ENCODE results near the gene PALMD. TPM values are rescaled to one million over a fixed set of nuclear protein-coding genes. Genes with fewer than 3 reads are reported as not detected.

PALMD gene
- total RNA-seq, 1 experiment from 2014 or later: not detected

GRCh38 chr1:99700020-99700419 lies 54.1 kb downstream of the PALMD start:
- no peak overlapping the region for H3K18ac ChIP-seq (ENCODE audit: insufficient read length, low read depth, low read length)
- TF ChIP-seq, protein P1, sequence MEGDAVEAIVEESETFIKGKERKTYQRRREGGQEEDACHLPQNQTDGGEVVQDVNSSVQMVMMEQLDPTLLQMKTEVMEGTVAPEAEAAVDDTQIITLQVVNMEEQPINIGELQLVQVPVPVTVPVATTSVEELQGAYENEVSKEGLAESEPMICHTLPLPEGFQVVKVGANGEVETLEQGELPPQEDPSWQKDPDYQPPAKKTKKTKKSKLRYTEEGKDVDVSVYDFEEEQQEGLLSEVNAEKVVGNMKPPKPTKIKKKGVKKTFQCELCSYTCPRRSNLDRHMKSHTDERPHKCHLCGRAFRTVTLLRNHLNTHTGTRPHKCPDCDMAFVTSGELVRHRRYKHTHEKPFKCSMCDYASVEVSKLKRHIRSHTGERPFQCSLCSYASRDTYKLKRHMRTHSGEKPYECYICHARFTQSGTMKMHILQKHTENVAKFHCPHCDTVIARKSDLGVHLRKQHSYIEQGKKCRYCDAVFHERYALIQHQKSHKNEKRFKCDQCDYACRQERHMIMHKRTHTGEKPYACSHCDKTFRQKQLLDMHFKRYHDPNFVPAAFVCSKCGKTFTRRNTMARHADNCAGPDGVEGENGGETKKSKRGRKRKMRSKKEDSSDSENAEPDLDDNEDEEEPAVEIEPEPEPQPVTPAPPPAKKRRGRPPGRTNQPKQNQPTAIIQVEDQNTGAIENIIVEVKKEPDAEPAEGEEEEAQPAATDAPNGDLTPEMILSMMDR (conservative IDR thresholded peaks at IDR 0.05): no peak
- no peak overlapping the region for H3K4me2 ChIP-seq (ENCODE audit: insufficient read depth, insufficient read length, low read length)
- DNase-seq: no peak
- H3K9me3 ChIP-seq (ENCODE audit: control insufficient read depth, low read depth, low read length): no peaks in the 10 kb centered on the region
- no peaks in the 10 kb centered on the region for H3K79me2 ChIP-seq (ENCODE audit: insufficient read depth, low read length)
- Mint-ChIP-seq H3K36me3 (ENCODE audit: insufficient read depth in 1 of 3, low read depth in 3 of 3) (peaks cover 0 to 8% (median 0%) of the 10 kb centered on the region in 3 experiments; a peak in 1 of 7 replicates), H3K27ac (no peak overlapping the region), H3K4me3 (no peak overlapping the region), H3K4me1 (no peaks in the 10 kb centered on the region), H3K27me3 (ENCODE audit: low read depth) (peaks cover 1% of the 10 kb centered on the region; the same call in 1 of the 2 replicates), H3K9me3 (no peaks in the 10 kb centered on the region)
- H2BK5ac ChIP-seq (ENCODE audit: insufficient read length, low read length): no peak overlapping the region
- no peak overlapping the region for H3K27ac ChIP-seq (ENCODE audit: insufficient read length, low read depth, low read length)
- H4K5ac ChIP-seq (ENCODE audit: insufficient read length, low read depth, low read length): no peak overlapping the region
- H2AK5ac ChIP-seq (ENCODE audit: insufficient read length, low read length): no peak overlapping the region
- no peak overlapping the region for H2AFZ ChIP-seq (ENCODE audit: low read length)
- no CpG with 5 or more reads among the region's 3 CpGs for WGBS (ENCODE audit: extremely low coverage, insufficient read length, low lambda C conversion rate)
- H3K23ac ChIP-seq (ENCODE audit: insufficient read length, low read depth, low read length): no peak overlapping the region
- no peak overlapping the region for H4K91ac ChIP-seq (ENCODE audit: insufficient read length, low read depth, low read length)
- no peak overlapping the region for H4K8ac ChIP-seq (replicated peaks; ENCODE audit: insufficient read length, low read depth, low read length)
- H4K20me1 ChIP-seq (ENCODE audit: control insufficient read depth, insufficient read depth, insufficient read length): no peaks in the 10 kb centered on the region
- H3K56ac ChIP-seq (ENCODE audit: insufficient read length, low read depth, low read length): no peak overlapping the region
- H3K27me3 ChIP-seq (ENCODE audit: insufficient read depth, low read length): no peaks in the 10 kb centered on the region
- H3K23me2 ChIP-seq (ENCODE audit: insufficient read length, low read depth, low read length, poor library complexity, severe bottlenecking): no peaks in the 10 kb centered on the region
- no peak overlapping the region for H2BK120ac ChIP-seq (ENCODE audit: low read depth, low read length, poor library complexity, severe bottlenecking)
- H3T11ph ChIP-seq (ENCODE audit: low read length): no peak overlapping the region
- H3K4ac ChIP-seq (ENCODE audit: low read depth, low read length): no peak overlapping the region
- no peaks in the 10 kb centered on the region for H3K79me1 ChIP-seq (ENCODE audit: insufficient read depth, low read depth, low read length, poor library complexity, severe bottlenecking)
- H2BK20ac ChIP-seq (ENCODE audit: low read depth, low read length, poor library complexity, severe bottlenecking): no peak overlapping the region
- no peak overlapping the region for H3K14ac ChIP-seq (ENCODE audit: insufficient read depth, low read length)
- no peak overlapping the region for H2BK12ac ChIP-seq (ENCODE audit: insufficient read length, low read depth, low read length)
- H2BK15ac ChIP-seq (ENCODE audit: low read depth, low read length): no peak overlapping the region
- H3K4me1 ChIP-seq (ENCODE audit: insufficient read depth, low read length): no peaks in the 10 kb centered on the region
- H3K9ac ChIP-seq (ENCODE audit: extremely low read depth, insufficient read length, low read length): no peak overlapping the region

Data from H9 (cell line).